Progenitor cell of endocrine pancreas (in vitro differentiated cells): ENCODE measurements around the gene STEAP2. TPM values are rescaled to one million over a fixed set of nuclear protein-coding genes. Genes with fewer than 3 reads are reported as not detected.

Experiments
- DNase-seq: peaks from one replicate; pipeline ENCODE4 v3.0.0; 2021; ENCODE audit warnings: low spot score; ENCODE audit not compliant: unreplicated experiment
- H3K27ac Mint-ChIP-seq: 2 replicates; pipeline ENCODE4 v1.8.0; 2021; ENCODE audit warnings: mild to moderate bottlenecking, moderate library complexity, mixed read lengths
- H3K27me3 Mint-ChIP-seq: 2 replicates; pipeline ENCODE4 v1.8.0; 2021; ENCODE audit warnings: mixed read lengths
- H3K36me3 Mint-ChIP-seq: 2 replicates; pipeline ENCODE4 v1.8.0; 2022; ENCODE audit warnings: mixed read lengths; ENCODE audit not compliant: insufficient read depth
- H3K4me1 Mint-ChIP-seq: 2 replicates; pipeline ENCODE4 v1.8.0; 2021; ENCODE audit warnings: low read depth, mixed read lengths
- H3K4me3 Mint-ChIP-seq: 2 replicates; pipeline ENCODE4 v1.8.0; 2021; ENCODE audit warnings: low read depth, mild to moderate bottlenecking, moderate library complexity, mixed read lengths
- H3K9me3 Mint-ChIP-seq: 2 replicates; pipeline ENCODE4 v1.8.0; 2021; ENCODE audit warnings: low read depth, mixed read lengths
- total RNA-seq: library from RNA; stranded (reverse); gene quantifications from 2 replicates; pipeline ENCODE4 v1.2.1, GENCODE V29; 2021
- TF ChIP-seq, protein P1 (sequence below): fragments of 200-600 bp; sonication (generic); IDR thresholded peaks from one replicate; pipeline ENCODE4 v1.5.0; 2021; ENCODE audit warnings: antibody characterized with exemption, mild to moderate bottlenecking; ENCODE audit not compliant: unreplicated experiment

STEAP2 gene
- total RNA-seq, 1 donor from 2014 or later, result 5.3 TPM

- Mint-ChIP-seq H3K36me3 (no peaks in the 10 kb centered on the region), H3K4me3 (no peak overlapping the region), H3K27me3 (no peaks in the 10 kb centered on the region), H3K27ac (no peak overlapping the region), H3K4me1 (peaks cover 6% of the 10 kb centered on the region), H3K9me3 (no peaks in the 10 kb centered on the region)
- DNase-seq, result no peak
- TF ChIP-seq, protein P1, sequence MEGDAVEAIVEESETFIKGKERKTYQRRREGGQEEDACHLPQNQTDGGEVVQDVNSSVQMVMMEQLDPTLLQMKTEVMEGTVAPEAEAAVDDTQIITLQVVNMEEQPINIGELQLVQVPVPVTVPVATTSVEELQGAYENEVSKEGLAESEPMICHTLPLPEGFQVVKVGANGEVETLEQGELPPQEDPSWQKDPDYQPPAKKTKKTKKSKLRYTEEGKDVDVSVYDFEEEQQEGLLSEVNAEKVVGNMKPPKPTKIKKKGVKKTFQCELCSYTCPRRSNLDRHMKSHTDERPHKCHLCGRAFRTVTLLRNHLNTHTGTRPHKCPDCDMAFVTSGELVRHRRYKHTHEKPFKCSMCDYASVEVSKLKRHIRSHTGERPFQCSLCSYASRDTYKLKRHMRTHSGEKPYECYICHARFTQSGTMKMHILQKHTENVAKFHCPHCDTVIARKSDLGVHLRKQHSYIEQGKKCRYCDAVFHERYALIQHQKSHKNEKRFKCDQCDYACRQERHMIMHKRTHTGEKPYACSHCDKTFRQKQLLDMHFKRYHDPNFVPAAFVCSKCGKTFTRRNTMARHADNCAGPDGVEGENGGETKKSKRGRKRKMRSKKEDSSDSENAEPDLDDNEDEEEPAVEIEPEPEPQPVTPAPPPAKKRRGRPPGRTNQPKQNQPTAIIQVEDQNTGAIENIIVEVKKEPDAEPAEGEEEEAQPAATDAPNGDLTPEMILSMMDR, result no peak
These were observed 57.6 kb downstream of the STEAP2 start for GRCh38 chr7:90269163-90269562.

- H3K4me1 Mint-ChIP-seq, result peaks cover 6% of the 10 kb centered on the region
- H3K4me3 Mint-ChIP-seq, result no peak overlapping the region
- no peak for DNase-seq
- H3K27me3 Mint-ChIP-seq, result no peaks in the 10 kb centered on the region
- H3K36me3 Mint-ChIP-seq, result no peaks in the 10 kb centered on the region
- TF ChIP-seq, protein P1, result no peak
- H3K27ac Mint-ChIP-seq, result no peak overlapping the region
- no peaks in the 10 kb centered on the region for H3K9me3 Mint-ChIP-seq
These were observed 59.1 kb downstream of the STEAP2 start for GRCh38 chr7:90270431-90271178.

DNA sequence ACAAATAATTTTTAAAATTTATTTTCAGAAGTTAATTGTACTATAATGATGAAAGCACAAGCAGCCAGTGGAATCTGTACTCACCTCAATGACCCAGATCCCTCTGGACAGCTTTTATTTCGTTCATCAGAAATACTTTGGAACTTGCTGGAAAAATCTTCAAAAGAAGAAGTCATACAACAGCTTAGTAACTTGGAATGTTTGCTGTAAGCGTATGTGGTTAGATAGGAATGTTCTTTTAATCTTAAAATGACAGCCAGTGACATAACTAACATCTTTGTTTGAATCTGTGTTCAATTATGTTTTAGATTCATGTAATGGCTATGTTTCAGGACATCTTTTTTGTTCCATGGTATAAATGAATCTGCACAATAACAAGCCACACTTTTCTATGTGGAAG, 60.2 kb downstream of the STEAP2 start:
- H3K9me3 Mint-ChIP-seq, result no peaks in the 10 kb centered on the region
- TF ChIP-seq, protein P1, result no peak
- no peaks in the 10 kb centered on the region for H3K27me3 Mint-ChIP-seq
- no peaks in the 10 kb centered on the region for H3K36me3 Mint-ChIP-seq
- no peak overlapping the region for H3K27ac Mint-ChIP-seq
- H3K4me3 Mint-ChIP-seq, result no peak overlapping the region
- no peak for DNase-seq
- H3K4me1 Mint-ChIP-seq, result peaks cover 10% of the 10 kb centered on the region

- no peak overlapping the region for H3K27ac Mint-ChIP-seq
- H3K4me3 Mint-ChIP-seq, result no peak overlapping the region
These were observed 60.7 kb downstream of the STEAP2 start for GRCh38 chr7:90272242-90272641.

GRCh38 chr7:90274161-90274560, 62.6 kb downstream of the STEAP2 start:
- Mint-ChIP-seq H3K9me3 (no peaks in the 10 kb centered on the region), H3K36me3 (no peaks in the 10 kb centered on the region), H3K4me1 (peaks cover 6% of the 10 kb centered on the region), H3K4me3 (no peak overlapping the region), H3K27ac (no peak overlapping the region), H3K27me3 (no peaks in the 10 kb centered on the region)
- DNase-seq, result no peak
- TF ChIP-seq, protein P1, result no peak

More at GRCh38 chr7:90272242-90272641, 60.7 kb downstream of the STEAP2 start:
- Mint-ChIP-seq H3K36me3 (no peaks in the 10 kb centered on the region), H3K9me3 (no peaks in the 10 kb centered on the region), H3K27me3 (no peaks in the 10 kb centered on the region), H3K4me1 (peaks cover 9% of the 10 kb centered on the region)
- TF ChIP-seq, protein P1, result no peak
- DNase-seq, result no peak
